HG03175 (cell line): ENCODE data around the gene KIAA0513.
"Not testable (repeated sequence)": the region's sequence is repeated elsewhere in the genome, so short reads cannot be mapped to it uniquely, and the experiment has no call there.

ENCODE experiments used
- ATAC-seq: cut with Tn5 transposase; IDR thresholded peaks from one replicate; pipeline ENCODE4 v1.9.1; 2021; ENCODE audit warnings: mild to moderate bottlenecking, moderate library complexity; ENCODE audit not compliant: unreplicated experiment

Gene KIAA0513

DNA sequence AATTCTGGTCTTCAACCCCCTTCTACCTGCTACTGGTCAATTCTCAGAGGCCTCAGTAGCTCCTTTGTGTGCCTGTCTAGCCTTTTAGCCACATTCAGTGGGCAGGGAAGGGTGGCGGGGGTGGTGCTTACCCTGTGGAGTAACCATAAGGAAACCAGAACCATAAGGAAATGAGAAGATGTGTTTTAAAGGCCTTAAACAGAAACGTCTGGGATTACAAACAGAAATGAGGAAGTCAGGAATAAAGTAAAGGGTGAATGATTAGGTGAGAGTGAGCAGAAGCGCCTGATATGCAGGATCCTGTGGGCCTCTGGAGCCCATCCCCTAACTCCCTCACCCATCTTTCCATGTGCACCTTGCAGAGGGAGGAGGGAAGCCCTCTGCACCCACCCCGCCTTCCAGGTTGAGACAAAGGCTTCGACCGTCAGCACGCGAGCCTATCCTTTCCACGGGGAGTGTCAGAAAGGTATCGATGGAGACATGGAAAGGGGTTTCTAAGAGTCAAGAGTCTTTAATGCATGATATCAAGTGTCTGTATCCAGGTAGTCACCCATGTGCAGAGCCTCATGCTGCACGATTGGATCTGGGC lies 20.4 kb downstream of the KIAA0513 start:
- no peak for ATAC-seq

- ATAC-seq = no peak
Observed at GRCh38 chr16:85048921-85049562, 21.4 kb downstream of the KIAA0513 start.

GRCh38 chr16:85049706-85050305 lies 22.2 kb downstream of the KIAA0513 start:
- ATAC-seq = no peak

- no peak for ATAC-seq
Observed at GRCh38 chr16:85051067-85051581, 23.5 kb downstream of the KIAA0513 start.

DNA sequence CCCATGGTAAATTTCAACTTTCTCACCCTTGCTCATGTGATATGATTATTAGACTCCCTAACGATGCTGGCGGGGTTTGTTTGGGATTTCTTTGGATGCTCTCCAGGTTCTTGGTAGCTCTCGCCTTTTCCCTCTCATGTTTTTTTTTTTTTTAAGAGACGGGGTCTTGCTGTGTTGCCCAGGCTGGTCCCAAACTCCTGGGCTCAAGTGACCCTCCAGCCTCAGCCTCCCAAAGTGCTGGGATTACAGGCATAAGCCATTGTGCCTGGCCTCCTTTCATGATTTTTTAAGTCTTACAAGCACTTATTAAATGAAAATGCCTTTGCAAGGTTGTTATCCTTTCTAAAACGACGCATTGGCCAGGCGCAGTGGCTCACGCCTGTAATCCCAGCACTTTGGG lies 24.1 kb downstream of the KIAA0513 start:
- ATAC-seq = no peak

- ATAC-seq = no peak
Observed at GRCh38 chr16:85052536-85052935, 24.9 kb downstream of the KIAA0513 start.

DNA sequence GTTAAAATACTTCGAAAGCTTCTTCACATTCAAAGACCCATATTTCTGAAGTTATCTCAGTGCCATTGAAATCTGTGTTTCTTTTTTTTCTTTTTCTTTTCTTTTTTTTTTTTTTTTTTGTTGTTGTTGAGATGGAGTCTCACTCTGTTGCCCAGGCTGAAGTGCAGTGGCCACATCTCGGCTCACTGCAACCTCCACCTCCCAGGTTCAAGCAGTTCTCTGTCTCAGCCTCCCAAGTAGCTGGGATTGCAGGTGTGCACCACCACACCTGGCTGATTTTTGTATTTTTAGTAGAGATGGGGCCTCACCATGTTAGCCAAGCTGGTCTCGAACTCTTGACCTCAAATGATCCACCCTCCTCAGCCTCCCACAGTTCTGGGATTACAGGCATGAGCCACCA lies 26.7 kb downstream of the KIAA0513 start:
- ATAC-seq = not testable (repeated sequence)

- ATAC-seq = no peak
Observed at GRCh38 chr16:85054948-85055492, 27.4 kb downstream of the KIAA0513 start.

GRCh38 chr16:85055493-85056210 lies 28.1 kb downstream of the KIAA0513 start:
- peak; percentile 92 for ATAC-seq

- no peak for ATAC-seq
Observed at GRCh38 chr16:85056211-85056748, 28.7 kb downstream of the KIAA0513 start.

DNA sequence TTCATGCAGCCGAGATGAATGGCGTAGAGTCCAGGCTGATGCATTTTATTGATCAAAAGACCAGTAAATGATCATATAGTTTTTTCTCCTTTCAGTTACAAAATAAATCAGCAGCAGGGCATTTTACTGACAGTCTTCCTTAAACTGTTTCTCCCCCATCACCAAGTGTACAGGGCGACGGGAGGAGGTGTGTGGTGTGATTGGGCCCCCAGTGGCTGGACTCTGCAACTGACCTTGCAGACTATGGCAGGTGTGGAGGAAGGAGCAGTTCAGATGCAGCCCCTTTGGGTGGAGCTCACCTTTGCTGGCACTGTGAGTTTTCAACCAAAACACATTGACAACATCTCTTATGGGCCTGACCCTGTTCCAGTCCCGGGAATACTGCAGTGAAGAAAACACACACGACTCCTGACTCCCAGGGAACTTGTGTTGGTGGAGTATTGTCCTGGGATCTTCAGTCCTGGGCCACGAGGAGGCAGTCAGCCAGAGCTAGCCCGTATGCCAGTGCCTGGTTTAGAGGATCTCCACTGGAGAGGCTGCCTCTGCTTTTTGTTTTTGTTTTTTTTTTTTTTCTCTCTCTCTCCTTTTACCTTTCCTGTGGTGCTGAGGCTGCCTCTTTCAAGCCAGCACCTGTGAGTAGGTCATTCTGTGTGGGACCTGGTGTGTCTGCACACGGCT lies 29.8 kb downstream of the KIAA0513 start:
- no peak for ATAC-seq

DNA sequence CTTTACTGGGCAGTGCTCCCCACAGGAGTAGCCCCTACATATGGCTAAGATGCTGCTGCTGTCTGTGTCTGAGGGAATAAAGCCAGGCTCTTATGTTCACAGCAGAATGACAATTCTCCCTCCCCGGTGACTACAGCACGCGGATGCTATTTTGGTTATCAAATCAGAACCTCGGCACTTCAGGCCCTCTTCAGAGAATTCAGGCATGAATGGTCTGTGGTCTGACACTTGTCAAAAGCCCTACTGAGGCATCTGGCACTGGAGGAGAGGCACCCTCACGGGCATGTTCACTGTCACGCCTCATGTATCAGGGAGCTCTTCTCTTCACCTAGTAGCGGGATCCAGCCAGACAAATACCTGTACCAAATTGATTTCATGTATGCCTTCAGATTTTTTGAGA lies 30.4 kb downstream of the KIAA0513 start:
- ATAC-seq = no peak

DNA sequence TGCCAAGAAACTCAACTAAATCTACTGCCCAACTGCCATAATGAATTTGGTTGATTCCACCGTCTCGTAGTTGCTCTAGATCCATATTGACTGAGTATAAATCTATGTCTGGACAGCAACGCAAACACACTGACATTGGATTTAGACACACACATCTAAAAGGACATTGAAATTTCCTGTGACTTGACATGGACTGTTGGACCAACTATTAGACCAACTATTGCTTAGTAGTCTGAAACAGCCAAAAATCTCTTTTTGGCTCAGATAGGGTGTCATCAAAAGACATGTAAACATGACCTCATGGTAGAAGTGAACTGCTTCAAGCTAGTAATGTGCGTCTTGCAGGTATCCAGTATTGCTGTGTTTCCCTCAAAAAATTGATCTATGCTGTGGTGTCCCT lies 31.3 kb downstream of the KIAA0513 start:
- no peak for ATAC-seq

DNA sequence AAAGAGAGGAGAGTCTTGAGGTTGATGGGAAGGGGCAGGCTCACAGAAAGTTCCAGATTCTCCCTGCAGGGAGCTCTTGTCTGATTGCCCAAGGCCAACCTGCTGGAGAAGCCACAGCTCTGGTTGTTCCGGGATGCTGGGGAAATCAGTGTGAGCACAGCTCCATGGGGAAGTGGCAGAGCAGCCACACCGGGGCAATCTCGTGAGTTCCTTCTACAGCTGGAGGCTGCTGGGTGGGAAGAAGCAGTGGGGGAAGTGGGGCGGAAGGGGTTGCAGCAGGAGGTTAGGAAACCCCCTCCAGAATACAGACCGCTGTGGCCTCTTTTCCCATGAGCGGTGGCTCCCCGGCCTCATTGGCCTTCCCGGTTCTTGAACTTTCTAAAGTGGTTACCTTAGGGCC lies 34.0 kb downstream of the KIAA0513 start:
- ATAC-seq = no peak

DNA sequence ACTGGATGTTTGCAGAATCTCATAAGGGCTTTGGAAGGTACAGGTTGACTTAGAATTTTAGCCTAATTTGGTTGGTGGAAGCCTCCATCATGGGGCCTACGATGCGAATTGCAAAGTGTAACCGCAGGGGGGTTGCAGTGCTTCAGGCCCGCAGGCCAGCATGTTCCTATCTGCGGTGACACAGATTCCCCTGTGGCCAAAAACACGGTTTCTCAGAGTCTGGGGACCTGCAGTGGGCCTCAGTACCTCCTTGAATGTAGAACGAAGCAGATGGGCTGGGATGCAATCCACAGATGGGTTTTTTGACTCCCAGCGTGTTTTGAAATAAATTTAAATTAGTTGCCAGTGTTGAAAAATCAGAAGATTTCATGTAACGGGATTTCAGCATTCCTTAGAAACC lies 34.7 kb downstream of the KIAA0513 start:
- ATAC-seq = no peak

DNA sequence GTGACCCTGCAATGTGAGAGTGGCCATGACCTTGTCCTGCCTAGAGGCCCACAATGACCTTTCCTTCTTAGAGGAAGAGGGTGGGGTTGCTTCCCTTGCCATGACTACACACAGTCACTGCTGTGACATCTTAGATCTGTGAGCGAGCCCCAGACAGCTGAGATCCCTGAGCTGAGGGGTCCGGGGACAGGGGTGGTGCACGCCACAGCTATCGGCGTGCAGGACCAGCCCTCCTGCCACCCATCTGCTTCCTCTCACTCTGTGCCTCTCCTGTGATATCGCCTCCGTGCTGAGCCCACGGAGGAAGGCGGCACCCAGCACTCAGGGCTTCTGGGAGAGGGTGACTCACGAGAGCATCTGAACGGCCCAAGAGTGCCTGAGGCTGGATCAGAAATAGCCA lies 35.2 kb downstream of the KIAA0513 start:
- ATAC-seq = no peak

DNA sequence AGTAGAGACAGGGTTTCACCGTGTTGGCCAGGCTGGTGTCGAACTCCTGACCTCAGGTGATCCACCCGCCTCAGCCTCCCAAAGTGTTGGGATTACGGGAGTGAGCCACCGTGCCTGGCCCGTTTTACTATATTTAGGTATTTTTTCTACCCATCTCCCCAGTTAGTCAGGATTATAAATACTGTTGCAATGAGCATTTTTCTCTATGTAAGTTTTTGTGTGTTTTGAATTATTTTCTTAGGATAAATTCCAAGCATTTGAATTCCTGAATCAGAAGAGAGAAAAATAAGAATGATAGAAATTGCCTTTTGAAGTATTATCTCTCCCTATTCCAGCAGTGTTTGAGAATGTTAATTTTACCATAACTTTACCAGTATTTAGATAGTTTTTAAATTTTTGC lies 36.6 kb downstream of the KIAA0513 start:
- no peak for ATAC-seq

DNA sequence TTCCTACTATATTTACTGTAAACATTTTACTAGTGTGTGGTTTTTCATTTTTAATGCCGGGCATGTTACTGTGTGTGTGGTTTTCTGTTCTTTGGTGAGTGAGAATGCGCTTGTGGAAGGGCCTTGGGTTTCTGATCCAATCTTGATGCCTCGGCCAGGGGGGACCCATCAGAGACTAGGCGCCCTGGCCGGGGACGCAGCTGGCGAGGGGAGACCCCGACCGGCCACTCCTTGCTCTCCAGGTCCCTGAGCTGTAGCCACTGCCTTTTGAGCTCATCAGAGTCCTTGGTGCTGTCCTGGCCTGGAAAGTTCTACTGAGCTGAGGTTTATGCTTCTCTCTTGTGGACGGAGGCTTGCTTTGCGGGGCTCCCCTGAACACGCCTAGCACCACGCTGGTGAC lies 37.5 kb downstream of the KIAA0513 start:
- no peak for ATAC-seq

GRCh38 chr16:85066346-85066885 lies 38.8 kb downstream of the KIAA0513 start:
- ATAC-seq = no peak

DNA sequence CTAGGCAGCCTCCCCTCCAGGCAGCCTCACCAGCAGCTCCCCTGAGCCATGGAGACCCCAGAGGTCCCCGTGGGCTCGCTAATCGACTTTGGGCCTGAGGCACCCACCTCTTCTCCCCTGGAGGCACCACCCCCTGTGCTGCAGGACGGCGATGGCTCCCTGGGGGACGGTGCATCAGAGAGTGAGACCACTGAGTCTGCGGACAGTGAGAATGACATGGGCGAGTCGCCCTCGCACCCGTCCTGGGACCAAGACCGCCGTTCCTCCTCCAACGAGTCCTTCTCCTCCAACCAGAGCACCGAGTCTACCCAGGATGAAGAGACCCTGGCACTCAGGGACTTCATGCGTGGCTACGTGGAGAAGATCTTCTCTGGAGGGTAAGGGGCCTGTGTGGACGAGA lies 39.4 kb downstream of the KIAA0513 start:
- no peak for ATAC-seq
